ENCODE data around the gene CACNA2D3.

Gene CACNA2D3

GRCh38 chr3:54870423-54870822 lies 748.1 kb downstream of the CACNA2D3 start:
- peak; percentile 68 for DNase-seq (ENCODE audit: low spot score)

DNA sequence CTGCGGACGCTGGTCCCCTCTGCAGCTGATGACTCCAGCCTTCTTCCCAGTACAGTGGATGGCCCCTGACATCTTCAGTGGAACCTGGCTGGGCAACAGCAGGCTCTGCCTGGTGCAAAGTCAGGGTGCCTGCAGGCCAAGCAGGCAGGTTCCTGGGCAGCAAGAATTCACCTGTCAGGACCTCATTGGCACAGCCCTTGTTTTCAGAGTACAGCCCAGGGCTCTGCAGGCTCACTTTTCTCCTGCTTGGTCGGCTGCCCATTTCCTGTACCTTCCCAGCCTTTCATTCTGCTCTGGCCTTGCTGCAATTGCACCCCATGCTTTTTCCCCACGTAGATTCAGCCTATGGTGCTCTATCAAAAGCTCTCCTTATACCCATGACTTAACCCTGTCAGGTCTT lies 749.5 kb downstream of the CACNA2D3 start:
- no peak for DNase-seq (ENCODE audit: low spot score)

GRCh38 chr3:54873059-54874010 lies 751.0 kb downstream of the CACNA2D3 start:
- no peak for DNase-seq (ENCODE audit: low spot score)

GRCh38 chr3:54874816-54875556 lies 752.6 kb downstream of the CACNA2D3 start:
- DNase-seq (ENCODE audit: low spot score), result no peak

- no peak for DNase-seq (ENCODE audit: low spot score)
Observed at GRCh38 chr3:54875596-54876268, 753.4 kb downstream of the CACNA2D3 start.

- peak; percentile 58 for DNase-seq (ENCODE audit: low spot score)
Observed at GRCh38 chr3:54876694-54877093, 754.3 kb downstream of the CACNA2D3 start.

DNA sequence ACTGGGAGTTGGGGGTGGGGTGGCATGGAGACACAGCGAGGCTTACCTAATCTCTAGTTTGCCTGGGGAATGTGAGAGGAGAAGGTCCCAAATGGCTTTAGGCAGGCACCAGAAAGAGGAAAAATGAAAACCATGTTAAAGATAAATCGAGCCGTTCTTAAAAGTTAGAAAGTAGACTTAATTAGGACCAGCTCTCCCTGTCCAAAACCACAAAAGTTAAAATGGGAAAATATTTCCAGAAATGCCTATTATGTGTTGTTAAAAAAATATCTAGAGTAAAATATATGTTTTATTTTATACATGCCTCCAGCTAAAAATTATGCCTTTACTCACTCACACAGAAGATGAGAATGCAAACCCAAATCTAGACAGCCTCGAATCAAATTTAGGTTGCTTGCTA lies 755.4 kb downstream of the CACNA2D3 start:
- DNase-seq (ENCODE audit: low spot score), result no peak

- peak; percentile 82 for DNase-seq (ENCODE audit: low spot score)
Observed at GRCh38 chr3:54878145-54878544, 755.8 kb downstream of the CACNA2D3 start.

- DNase-seq (ENCODE audit: low spot score), result no peak
Observed at GRCh38 chr3:54882129-54882833, 759.9 kb downstream of the CACNA2D3 start.

- DNase-seq (ENCODE audit: low spot score), result no peak
Observed at GRCh38 chr3:54888162-54888561, 765.8 kb downstream of the CACNA2D3 start.

DNA sequence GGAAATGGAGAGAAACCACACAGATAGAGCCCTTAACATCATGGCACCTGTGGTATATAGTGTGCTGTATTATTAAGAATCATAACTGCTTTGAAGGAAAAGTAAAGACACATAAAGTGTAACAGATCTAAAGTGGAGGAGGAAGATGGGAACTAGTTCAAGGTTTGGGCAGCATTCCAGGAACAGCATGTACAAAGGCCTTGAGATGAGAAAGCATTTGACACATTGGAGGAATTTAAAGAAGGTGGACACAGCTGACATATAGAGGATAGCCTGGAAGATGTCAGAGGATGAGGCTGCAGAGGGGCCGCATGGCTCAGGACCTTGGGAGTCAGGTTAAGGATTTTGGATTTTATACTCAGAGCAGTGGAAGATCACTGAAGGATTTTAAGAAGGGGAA lies 766.5 kb downstream of the CACNA2D3 start:
- no peak for DNase-seq (ENCODE audit: low spot score)

GRCh38 chr3:54889731-54890130 lies 767.4 kb downstream of the CACNA2D3 start:
- DNase-seq (ENCODE audit: low spot score), result no peak

- DNase-seq (ENCODE audit: low spot score), result no peak
Observed at GRCh38 chr3:54891540-54891897, 769.2 kb downstream of the CACNA2D3 start.

GRCh38 chr3:54892168-54892567 lies 769.8 kb downstream of the CACNA2D3 start:
- DNase-seq (ENCODE audit: low spot score), result no peak

GRCh38 chr3:54895613-54896012 lies 773.3 kb downstream of the CACNA2D3 start:
- DNase-seq (ENCODE audit: low spot score), result no peak

GRCh38 chr3:54897028-54897711 lies 774.8 kb downstream of the CACNA2D3 start:
- DNase-seq (ENCODE audit: low spot score), result no peak

GRCh38 chr3:54899273-54899672 lies 776.9 kb downstream of the CACNA2D3 start:
- DNase-seq (ENCODE audit: low spot score), result no peak

DNA sequence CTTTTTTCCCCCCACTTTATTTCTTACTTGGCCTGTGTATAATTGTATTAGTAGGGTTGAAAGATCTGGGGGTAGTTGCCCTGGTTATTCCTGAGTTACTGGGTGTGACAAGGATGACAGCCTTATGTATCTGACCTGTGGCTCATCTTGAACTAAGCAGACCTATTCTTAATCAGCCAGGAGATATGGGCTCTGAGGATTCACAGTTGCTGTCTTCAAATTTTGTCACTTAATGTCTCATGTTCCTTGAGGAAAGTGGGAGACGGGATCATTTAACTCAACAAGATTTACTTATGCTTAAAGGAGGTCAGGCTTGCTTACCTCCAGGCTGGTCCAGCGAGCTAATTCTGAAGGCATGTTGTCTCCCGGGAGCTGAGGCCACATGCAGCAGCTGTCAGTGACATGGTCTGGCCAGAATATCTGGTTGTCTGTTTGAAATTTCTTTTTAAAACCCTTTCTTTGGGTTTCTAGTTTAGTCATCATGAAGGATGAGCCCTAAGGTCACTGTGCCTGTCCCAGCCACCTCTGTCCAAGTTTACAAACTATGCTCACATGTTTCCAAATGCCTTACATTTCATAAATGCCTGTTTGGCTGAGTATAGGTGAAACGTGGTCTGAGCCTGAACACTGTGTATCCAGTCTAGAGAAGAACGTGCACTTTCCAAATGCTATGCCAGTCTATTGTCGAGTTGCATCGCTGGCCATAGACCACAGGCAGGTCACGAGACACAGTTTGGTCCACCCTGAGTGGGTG lies 778.7 kb downstream of the CACNA2D3 start:
- DNase-seq (ENCODE audit: low spot score), result peak; percentile 52

- DNase-seq (ENCODE audit: low spot score), result no peak
Observed at GRCh38 chr3:54901906-54902685, 779.7 kb downstream of the CACNA2D3 start.

Data from SK-N-DZ (cell line).